Esophagus squamous epithelium (tissue), 5 donors: ENCODE data around the gene TSC2. TPM values are rescaled to one million over a fixed set of nuclear protein-coding genes. Genes with fewer than 3 reads are reported as not detected.

Experiments used
- DNase-seq: peaks from one replicate; lab custom pipeline; 2025; lab: John Stamatoyannopoulos, UW
- H3K27ac ChIP-seq, 4 donors: fragments of 200-600 bp; sonication (generic); one replicate each; pipeline ENCODE4 v1.5.1; 2016 to 2019; ENCODE audit warnings: mild to moderate bottlenecking in 1 of 4
- H3K27me3 ChIP-seq, 4 donors: fragments of 200-600 bp; sonication (generic); 1 replicate in 3 of 4; 2 replicates in 1 of 4; pipeline versions ENCODE4 v1.5.1 to v1.6.0; 2017 to 2021; ENCODE audit warnings: antibody characterized with exemption in 1 of 4
- H3K36me3 ChIP-seq, 3 donors: fragments of 200-600 bp; sonication (generic); one replicate each; pipeline ENCODE4 v1.5.1; 2016 to 2019
- H3K4me1 ChIP-seq, 3 donors: fragments of 200-600 bp; sonication (generic); one replicate each; pipeline ENCODE4 v1.5.1; 2017 to 2019
- H3K4me3 ChIP-seq, 4 donors: fragments of 200-600 bp; sonication (generic); 1 replicate in 3 of 4; 2 replicates in 1 of 4; pipeline ENCODE4 v1.5.1; 2016 to 2019; ENCODE audit warnings: mild to moderate bottlenecking in 2 of 4, moderate library complexity in 1 of 4
- H3K9me3 ChIP-seq, 3 donors: fragments of 200-600 bp; sonication (generic); one replicate each; pipeline ENCODE4 v1.5.1; 2016 to 2019
- POLR2A ChIP-seq, 4 donors: fragments of 450-650 bp; IDR thresholded peaks; one replicate each; pipeline ENCODE4 v1.6.1; 2017; ENCODE audit warnings: antibody characterized with exemption in 4 of 4, mild to moderate bottlenecking in 4 of 4, moderate library complexity in 3 of 4
- WGBS, 2 donors: methylation state at CpG; one replicate each; pipeline ENCODE4 v1.1.5; 2018; 5-methylcytosine and 5-hydroxymethylcytosine counted together
- intact Hi-C: fragments of 100-400 bp; cut with DNase I; formaldehyde crosslinking; loops from one replicate; pipeline ENCODE4 v1.15.0; 2022
- total RNA-seq, 4 donors: library from RNA; depleted of rRNA; stranded (reverse); fragments of >200 nt; gene quantifications; one replicate each; pipeline ENCODE4 v1.1.0, GENCODE V29; 2016
- TF ChIP-seq, protein P1 (sequence below), 6 experiments: fragments of 450-650 bp in 4 of 6; fragments of 200-600 bp in 2 of 6; sonication (generic) in 2 of 6; IDR thresholded peaks; one replicate each; pipeline ENCODE4 v1.5.1; 2016 to 2019; ENCODE audit warnings: antibody characterized with exemption in 6 of 6, mild to moderate bottlenecking in 4 of 6, moderate library complexity in 4 of 6
- donor health status: DM: yes; HTN: yes; CAD: no.

The TSC2 gene
- total RNA-seq, 4 donors from 2014 or later: 22.8 to 79.7 (median 41.2) TPM

DNA sequence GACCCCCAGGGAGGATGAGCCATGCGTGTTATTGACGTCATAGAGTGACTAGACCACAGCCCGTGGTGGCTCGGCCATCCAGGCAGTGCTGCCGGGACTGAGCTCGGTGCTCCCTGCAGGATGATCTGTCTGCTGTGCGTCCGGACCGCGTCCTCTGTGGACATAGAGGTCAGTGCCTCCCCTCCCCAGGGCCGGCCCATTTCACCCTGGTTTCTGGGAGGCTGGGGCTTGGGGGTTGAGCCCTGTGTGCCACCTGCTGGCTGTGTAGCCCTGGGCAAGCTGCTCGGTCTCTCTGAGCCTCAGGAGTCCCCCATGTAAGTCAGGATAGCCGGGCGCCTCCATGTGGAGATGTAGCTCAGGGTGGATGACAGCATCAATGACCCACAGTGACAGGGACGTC lies 8.3 kb downstream of the TSC2 start:
- H3K27ac ChIP-seq: no peak overlapping the region
- intact Hi-C loops: no loop called here
- H3K36me3 ChIP-seq: peaks cover 26 to 94% (median 41%) of the 10 kb centered on the region in 3 donors
- H3K27me3 ChIP-seq: no peaks in the 10 kb centered on the region
- H3K9me3 ChIP-seq: no peaks in the 10 kb centered on the region
- WGBS, 2 donors: 65 to 76% methylated on average over 5 to 11 of the region's 15 CpGs
- DNase-seq: no peak
- no peak for TF ChIP-seq POLR2A (IDR thresholded peaks at IDR 0.05)
- TF ChIP-seq, protein P1, sequence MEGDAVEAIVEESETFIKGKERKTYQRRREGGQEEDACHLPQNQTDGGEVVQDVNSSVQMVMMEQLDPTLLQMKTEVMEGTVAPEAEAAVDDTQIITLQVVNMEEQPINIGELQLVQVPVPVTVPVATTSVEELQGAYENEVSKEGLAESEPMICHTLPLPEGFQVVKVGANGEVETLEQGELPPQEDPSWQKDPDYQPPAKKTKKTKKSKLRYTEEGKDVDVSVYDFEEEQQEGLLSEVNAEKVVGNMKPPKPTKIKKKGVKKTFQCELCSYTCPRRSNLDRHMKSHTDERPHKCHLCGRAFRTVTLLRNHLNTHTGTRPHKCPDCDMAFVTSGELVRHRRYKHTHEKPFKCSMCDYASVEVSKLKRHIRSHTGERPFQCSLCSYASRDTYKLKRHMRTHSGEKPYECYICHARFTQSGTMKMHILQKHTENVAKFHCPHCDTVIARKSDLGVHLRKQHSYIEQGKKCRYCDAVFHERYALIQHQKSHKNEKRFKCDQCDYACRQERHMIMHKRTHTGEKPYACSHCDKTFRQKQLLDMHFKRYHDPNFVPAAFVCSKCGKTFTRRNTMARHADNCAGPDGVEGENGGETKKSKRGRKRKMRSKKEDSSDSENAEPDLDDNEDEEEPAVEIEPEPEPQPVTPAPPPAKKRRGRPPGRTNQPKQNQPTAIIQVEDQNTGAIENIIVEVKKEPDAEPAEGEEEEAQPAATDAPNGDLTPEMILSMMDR (IDR thresholded peaks at IDR 0.05): peak in 1 of 6 experiments; percentile 16
- no peak overlapping the region for H3K4me3 ChIP-seq
- H3K4me1 ChIP-seq: no peaks in the 10 kb centered on the region

- intact Hi-C loops: no loop called here
- DNase-seq: no peak
- Histone ChIP-seq H3K27ac (peak overlapping the region in 1 of 4 donors; percentile 9), H3K4me1 (no peaks in the 10 kb centered on the region), H3K9me3 (no peaks in the 10 kb centered on the region), H3K27me3 (no peaks in the 10 kb centered on the region), H3K36me3 (peaks cover 26 to 94% (median 43%) of the 10 kb centered on the region in 3 donors), H3K4me3 (no peak overlapping the region)
- no peak for TF ChIP-seq POLR2A (IDR thresholded peaks at IDR 0.05)
- TF ChIP-seq, protein P1 (IDR thresholded peaks at IDR 0.05): peak in 3 of 6 experiments; percentile 5 to 25 (median 23)
- WGBS, 2 donors: 90 to 96% methylated on average over 2 to 9 of the region's 19 CpGs
Observed at GRCh38 chr16:2056681-2057407, 9.1 kb downstream of the TSC2 start.

GRCh38 chr16:2057438-2057837 lies 9.7 kb downstream of the TSC2 start:
- WGBS, 2 donors: 92 to 94% methylated on average over 4 to 7 of the region's 10 CpGs
- Histone ChIP-seq H3K4me1 (no peaks in the 10 kb centered on the region), H3K27ac (peak overlapping the region in 1 of 4 donors; percentile 9), H3K9me3 (no peaks in the 10 kb centered on the region), H3K36me3 (peaks cover 31 to 94% (median 44%) of the 10 kb centered on the region in 3 donors), H3K4me3 (no peak overlapping the region), H3K27me3 (no peaks in the 10 kb centered on the region)
- intact Hi-C loops: no loop called here
- DNase-seq: no peak
- no peak for TF ChIP-seq POLR2A (IDR thresholded peaks at IDR 0.05)
- TF ChIP-seq, protein P1 (IDR thresholded peaks at IDR 0.05): no peak

DNA sequence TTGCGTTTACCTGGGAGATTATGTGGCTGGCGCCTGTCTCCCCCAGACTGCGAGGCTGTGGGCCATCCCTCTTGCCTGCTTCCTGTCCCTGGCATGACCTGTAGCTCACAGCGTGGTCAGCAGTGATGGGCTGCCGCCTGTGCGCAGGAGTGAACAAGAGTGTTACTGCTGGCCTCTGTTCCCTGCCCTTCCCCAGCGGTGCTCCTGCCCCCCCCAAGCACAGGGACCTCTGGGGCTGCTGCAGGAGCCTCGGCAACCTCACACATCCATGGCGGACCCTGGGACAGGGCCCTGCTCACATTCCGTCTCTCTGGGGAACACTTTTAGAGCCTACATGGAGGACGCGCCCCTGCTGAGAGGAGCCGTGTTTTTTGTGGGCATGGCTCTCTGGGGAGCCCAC lies 10.6 kb downstream of the TSC2 start:
- no peaks in the 10 kb centered on the region for H3K9me3 ChIP-seq
- WGBS, 2 donors: 73 to 87% methylated on average over 3 of the region's 13 CpGs
- no peaks in the 10 kb centered on the region for H3K4me1 ChIP-seq
- no peak overlapping the region for H3K4me3 ChIP-seq
- H3K27me3 ChIP-seq: no peaks in the 10 kb centered on the region
- intact Hi-C loops: no loop called here
- DNase-seq: no peak
- H3K27ac ChIP-seq: no peak overlapping the region
- TF ChIP-seq POLR2A (IDR thresholded peaks at IDR 0.05): no peak
- TF ChIP-seq, protein P1 (IDR thresholded peaks at IDR 0.05): no peak
- peaks cover 32 to 94% (median 44%) of the 10 kb centered on the region in 3 donors for H3K36me3 ChIP-seq

GRCh38 chr16:2058872-2059271 lies 11.1 kb downstream of the TSC2 start:
- no peak overlapping the region for H3K4me3 ChIP-seq
- H3K27ac ChIP-seq: no peak overlapping the region
- peaks cover 32 to 94% (median 39%) of the 10 kb centered on the region in 3 donors for H3K36me3 ChIP-seq
- DNase-seq: no peak
- H3K9me3 ChIP-seq: no peaks in the 10 kb centered on the region
- intact Hi-C loops: no loop called here
- no peaks in the 10 kb centered on the region for H3K27me3 ChIP-seq
- TF ChIP-seq, protein P1 (IDR thresholded peaks at IDR 0.05): no peak
- 95 to 99% methylated on average over 7 to 10 of the region's 10 CpGs for WGBS, 2 donors
- no peaks in the 10 kb centered on the region for H3K4me1 ChIP-seq
